ENCODE results near the gene WIPF2. TPM values are rescaled to one million over a fixed set of nuclear protein-coding genes. Genes with fewer than 3 reads are reported as not detected.

WIPF2 gene
- total and polyA plus RNA-seq, 2 of the 8 experiments (the other 6 are each of a cell fraction or from before 2014, with no cell fraction given), result 6.9 to 25.3 TPM

DNA sequence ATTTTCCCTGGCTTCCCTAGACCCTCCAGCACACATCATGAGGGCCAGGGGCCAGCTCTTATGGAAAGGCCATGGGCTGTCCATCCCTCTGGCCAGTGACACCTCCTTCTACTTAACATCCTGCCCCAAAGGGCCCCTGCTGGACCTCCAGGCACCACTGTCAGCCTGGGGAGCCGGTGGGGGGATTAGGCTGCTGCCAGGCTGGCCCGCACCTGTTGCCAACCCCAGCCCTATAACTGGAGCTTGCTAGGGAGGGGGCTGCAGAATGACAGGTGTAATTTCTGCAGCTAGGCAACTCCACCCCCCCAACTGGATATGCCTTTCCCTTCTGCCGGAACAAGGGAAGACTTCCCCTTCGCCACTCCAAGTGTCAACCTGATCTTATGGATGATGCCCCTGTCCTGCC is 102.4 kb downstream of the WIPF2 start (continued):
- no peak for TF ChIP-seq TCF12 (IDR thresholded peaks at IDR 0.05; ENCODE audit: low read depth, low read length)
- TF ChIP-seq, protein P1, sequence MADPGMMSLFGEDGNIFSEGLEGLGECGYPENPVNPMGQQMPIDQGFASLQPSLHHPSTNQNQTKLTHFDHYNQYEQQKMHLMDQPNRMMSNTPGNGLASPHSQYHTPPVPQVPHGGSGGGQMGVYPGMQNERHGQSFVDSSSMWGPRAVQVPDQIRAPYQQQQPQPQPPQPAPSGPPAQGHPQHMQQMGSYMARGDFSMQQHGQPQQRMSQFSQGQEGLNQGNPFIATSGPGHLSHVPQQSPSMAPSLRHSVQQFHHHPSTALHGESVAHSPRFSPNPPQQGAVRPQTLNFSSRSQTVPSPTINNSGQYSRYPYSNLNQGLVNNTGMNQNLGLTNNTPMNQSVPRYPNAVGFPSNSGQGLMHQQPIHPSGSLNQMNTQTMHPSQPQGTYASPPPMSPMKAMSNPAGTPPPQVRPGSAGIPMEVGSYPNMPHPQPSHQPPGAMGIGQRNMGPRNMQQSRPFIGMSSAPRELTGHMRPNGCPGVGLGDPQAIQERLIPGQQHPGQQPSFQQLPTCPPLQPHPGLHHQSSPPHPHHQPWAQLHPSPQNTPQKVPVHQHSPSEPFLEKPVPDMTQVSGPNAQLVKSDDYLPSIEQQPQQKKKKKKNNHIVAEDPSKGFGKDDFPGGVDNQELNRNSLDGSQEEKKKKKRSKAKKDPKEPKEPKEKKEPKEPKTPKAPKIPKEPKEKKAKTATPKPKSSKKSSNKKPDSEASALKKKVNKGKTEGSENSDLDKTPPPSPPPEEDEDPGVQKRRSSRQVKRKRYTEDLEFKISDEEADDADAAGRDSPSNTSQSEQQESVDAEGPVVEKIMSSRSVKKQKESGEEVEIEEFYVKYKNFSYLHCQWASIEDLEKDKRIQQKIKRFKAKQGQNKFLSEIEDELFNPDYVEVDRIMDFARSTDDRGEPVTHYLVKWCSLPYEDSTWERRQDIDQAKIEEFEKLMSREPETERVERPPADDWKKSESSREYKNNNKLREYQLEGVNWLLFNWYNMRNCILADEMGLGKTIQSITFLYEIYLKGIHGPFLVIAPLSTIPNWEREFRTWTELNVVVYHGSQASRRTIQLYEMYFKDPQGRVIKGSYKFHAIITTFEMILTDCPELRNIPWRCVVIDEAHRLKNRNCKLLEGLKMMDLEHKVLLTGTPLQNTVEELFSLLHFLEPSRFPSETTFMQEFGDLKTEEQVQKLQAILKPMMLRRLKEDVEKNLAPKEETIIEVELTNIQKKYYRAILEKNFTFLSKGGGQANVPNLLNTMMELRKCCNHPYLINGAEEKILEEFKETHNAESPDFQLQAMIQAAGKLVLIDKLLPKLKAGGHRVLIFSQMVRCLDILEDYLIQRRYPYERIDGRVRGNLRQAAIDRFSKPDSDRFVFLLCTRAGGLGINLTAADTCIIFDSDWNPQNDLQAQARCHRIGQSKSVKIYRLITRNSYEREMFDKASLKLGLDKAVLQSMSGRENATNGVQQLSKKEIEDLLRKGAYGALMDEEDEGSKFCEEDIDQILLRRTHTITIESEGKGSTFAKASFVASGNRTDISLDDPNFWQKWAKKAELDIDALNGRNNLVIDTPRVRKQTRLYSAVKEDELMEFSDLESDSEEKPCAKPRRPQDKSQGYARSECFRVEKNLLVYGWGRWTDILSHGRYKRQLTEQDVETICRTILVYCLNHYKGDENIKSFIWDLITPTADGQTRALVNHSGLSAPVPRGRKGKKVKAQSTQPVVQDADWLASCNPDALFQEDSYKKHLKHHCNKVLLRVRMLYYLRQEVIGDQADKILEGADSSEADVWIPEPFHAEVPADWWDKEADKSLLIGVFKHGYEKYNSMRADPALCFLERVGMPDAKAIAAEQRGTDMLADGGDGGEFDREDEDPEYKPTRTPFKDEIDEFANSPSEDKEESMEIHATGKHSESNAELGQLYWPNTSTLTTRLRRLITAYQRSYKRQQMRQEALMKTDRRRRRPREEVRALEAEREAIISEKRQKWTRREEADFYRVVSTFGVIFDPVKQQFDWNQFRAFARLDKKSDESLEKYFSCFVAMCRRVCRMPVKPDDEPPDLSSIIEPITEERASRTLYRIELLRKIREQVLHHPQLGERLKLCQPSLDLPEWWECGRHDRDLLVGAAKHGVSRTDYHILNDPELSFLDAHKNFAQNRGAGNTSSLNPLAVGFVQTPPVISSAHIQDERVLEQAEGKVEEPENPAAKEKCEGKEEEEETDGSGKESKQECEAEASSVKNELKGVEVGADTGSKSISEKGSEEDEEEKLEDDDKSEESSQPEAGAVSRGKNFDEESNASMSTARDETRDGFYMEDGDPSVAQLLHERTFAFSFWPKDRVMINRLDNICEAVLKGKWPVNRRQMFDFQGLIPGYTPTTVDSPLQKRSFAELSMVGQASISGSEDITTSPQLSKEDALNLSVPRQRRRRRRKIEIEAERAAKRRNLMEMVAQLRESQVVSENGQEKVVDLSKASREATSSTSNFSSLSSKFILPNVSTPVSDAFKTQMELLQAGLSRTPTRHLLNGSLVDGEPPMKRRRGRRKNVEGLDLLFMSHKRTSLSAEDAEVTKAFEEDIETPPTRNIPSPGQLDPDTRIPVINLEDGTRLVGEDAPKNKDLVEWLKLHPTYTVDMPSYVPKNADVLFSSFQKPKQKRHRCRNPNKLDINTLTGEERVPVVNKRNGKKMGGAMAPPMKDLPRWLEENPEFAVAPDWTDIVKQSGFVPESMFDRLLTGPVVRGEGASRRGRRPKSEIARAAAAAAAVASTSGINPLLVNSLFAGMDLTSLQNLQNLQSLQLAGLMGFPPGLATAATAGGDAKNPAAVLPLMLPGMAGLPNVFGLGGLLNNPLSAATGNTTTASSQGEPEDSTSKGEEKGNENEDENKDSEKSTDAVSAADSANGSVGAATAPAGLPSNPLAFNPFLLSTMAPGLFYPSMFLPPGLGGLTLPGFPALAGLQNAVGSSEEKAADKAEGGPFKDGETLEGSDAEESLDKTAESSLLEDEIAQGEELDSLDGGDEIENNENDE (IDR thresholded peaks at IDR 0.05; ENCODE audit: insufficient replicate concordance, low read length), result no peak
